AG10803 (cell line): ENCODE measurements around the gene KCNMA1.
A peak's percentile ranks its signal among the peaks of the same experiment; 100 is the strongest.

Experiments used
- DNase-seq: peaks from one replicate; pipeline ENCODE4 v3.0.0; 2010; ENCODE audit warnings: low read depth
- H3K4me3 ChIP-seq: 2 replicates; pipeline ENCODE4 v1.5.1; 2011; ENCODE audit warnings: mild to moderate bottlenecking, low read length, control low read depth
- CTCF ChIP-seq: conservative IDR thresholded peaks from 2 replicates; pipeline ENCODE4 v1.5.1; 2011; ENCODE audit warnings: mild to moderate bottlenecking, low read length, control low read depth, inconsistent platforms

The KCNMA1 gene

GRCh38 chr10:77490534-77491314 lies 146.9 kb downstream of the KCNMA1 start:
- no peak for TF ChIP-seq CTCF
- DNase-seq: no peak
- no peak overlapping the region for H3K4me3 ChIP-seq

GRCh38 chr10:77486517-77486916 lies 151.1 kb downstream of the KCNMA1 start:
- DNase-seq: no peak
- no peak overlapping the region for H3K4me3 ChIP-seq
- TF ChIP-seq CTCF: no peak

- H3K4me3 ChIP-seq: no peak overlapping the region
- no peak for TF ChIP-seq CTCF
- no peak for DNase-seq
These were observed 151.8 kb downstream of the KCNMA1 start for GRCh38 chr10:77485847-77486246.

GRCh38 chr10:77482072-77482471 lies 155.5 kb downstream of the KCNMA1 start:
- no peak for DNase-seq
- no peak for TF ChIP-seq CTCF
- H3K4me3 ChIP-seq: no peak overlapping the region

- no peak for TF ChIP-seq CTCF
- DNase-seq: no peak
- no peak overlapping the region for H3K4me3 ChIP-seq
These were observed 158.0 kb downstream of the KCNMA1 start for GRCh38 chr10:77479586-77479985.

- DNase-seq: peak; percentile 48
- H3K4me3 ChIP-seq: no peak overlapping the region
- no peak for TF ChIP-seq CTCF
These were observed 158.6 kb downstream of the KCNMA1 start for GRCh38 chr10:77478962-77479359.

GRCh38 chr10:77478247-77478961 lies 159.2 kb downstream of the KCNMA1 start:
- H3K4me3 ChIP-seq: no peak overlapping the region
- TF ChIP-seq CTCF: no peak
- DNase-seq: peak; percentile 94
